OCI-LY1 (cell line): ENCODE results near the gene CCDC154.

Experiments used
- H2AFZ ChIP-seq: fragments of 200-600 bp; sonication (generic), shearing (Covaris generic); 2 replicates; pipeline ENCODE4 v1.6.0; 2014; ENCODE audit warnings: antibody characterized with exemption, mild to moderate bottlenecking, low read length
- H3F3A ChIP-seq: fragments of 200-600 bp; sonication (generic), shearing (Covaris generic); 2 replicates; pipeline ENCODE4 v1.6.0; 2014; ENCODE audit warnings: mild to moderate bottlenecking, antibody characterized with exemption, low read length, moderate library complexity; ENCODE audit not compliant: insufficient read depth
- H3K27ac ChIP-seq: fragments of 200-600 bp; sonication (generic); 2 replicates; pipeline ENCODE4 v1.5.1; 2014; ENCODE audit warnings: low read length, mixed run types, mild to moderate bottlenecking, low read depth; ENCODE audit not compliant: poor library complexity, severe bottlenecking
- H3K27me3 ChIP-seq: fragments of 200-600 bp; sonication (generic); 2 replicates; pipeline ENCODE4 v1.6.0; 2014; ENCODE audit warnings: antibody characterized with exemption, mild to moderate bottlenecking, low read length, moderate library complexity; ENCODE audit not compliant: insufficient read depth
- H3K36me3 ChIP-seq: fragments of 200-600 bp; sonication (generic); 2 replicates; pipeline ENCODE4 v1.6.1; 2014; ENCODE audit warnings: mild to moderate bottlenecking, antibody characterized with exemption, low read length, moderate library complexity, mixed read lengths; ENCODE audit not compliant: insufficient read depth
- H3K4me1 ChIP-seq: fragments of 200-600 bp; sonication (generic); 2 replicates; pipeline ENCODE4 v1.5.1; 2014; ENCODE audit warnings: mild to moderate bottlenecking, low read length, moderate library complexity; ENCODE audit not compliant: insufficient read depth, severe bottlenecking
- H3K4me2 ChIP-seq: fragments of 200-600 bp; sonication (generic), shearing (Covaris generic); 2 replicates; pipeline ENCODE4 v1.6.1; 2014; ENCODE audit warnings: low read length
- H3K4me3 ChIP-seq: fragments of 200-600 bp; sonication (generic); 2 replicates; pipeline ENCODE4 v1.5.1; 2014; ENCODE audit warnings: low read length, low read depth, mild to moderate bottlenecking, mixed read lengths; ENCODE audit not compliant: poor library complexity, severe bottlenecking
- H3K79me2 ChIP-seq: fragments of 200-600 bp; shearing (Covaris generic); 2 replicates; pipeline ENCODE4 v1.6.1; 2016; ENCODE audit warnings: mixed run types, low read length, mixed read lengths; ENCODE audit not compliant: insufficient read depth
- H3K9ac ChIP-seq: fragments of 200-600 bp; sonication (generic), shearing (Covaris generic); 2 replicates; pipeline ENCODE4 v1.6.1; 2014; ENCODE audit warnings: mild to moderate bottlenecking, low read length, mixed read lengths
- H3K9me2 ChIP-seq: fragments of 200-600 bp; sonication (generic), shearing (Covaris generic); 2 replicates; pipeline ENCODE4 v1.6.1; 2014; ENCODE audit warnings: low read depth, mild to moderate bottlenecking, low read length, mixed read lengths
- H3K9me3 ChIP-seq: fragments of 200-600 bp; shearing (Covaris generic); 2 replicates; pipeline ENCODE4 v1.6.1; 2014; ENCODE audit warnings: low read length, mixed read lengths
- H4K20me1 ChIP-seq: fragments of 200-600 bp; sonication (generic), shearing (Covaris generic); 2 replicates; pipeline ENCODE4 v1.6.0; 2016; ENCODE audit warnings: mild to moderate bottlenecking, low read length; ENCODE audit not compliant: insufficient read depth
- CTCF ChIP-seq: fragments of 200-600 bp; sonication (generic), shearing (Covaris generic); IDR thresholded peaks from 2 replicates; pipeline ENCODE4 v1.5.1; 2017; ENCODE audit warnings: mild to moderate bottlenecking, antibody characterized with exemption, low read length, moderate library complexity, mixed read lengths
- EZH2 ChIP-seq: fragments of 200-600 bp; sonication (generic), shearing (Covaris generic); IDR thresholded peaks from 2 replicates; pipeline ENCODE4 v1.8.0; 2017; ENCODE audit warnings: borderline replicate concordance, mixed run types, mild to moderate bottlenecking, antibody characterized with exemption, low read length, moderate library complexity, mixed read lengths

The CCDC154 gene

GRCh38 chr16:1429012-1429411 lies 15.3 kb downstream of the CCDC154 start:
- Histone ChIP-seq H3K79me2 (no peaks in the 10 kb centered on the region), H3K36me3 (no peaks in the 10 kb centered on the region), H3K4me2 (no peak overlapping the region), H3K9me3 (no peaks in the 10 kb centered on the region), H3K4me1 (no peaks in the 10 kb centered on the region), H3K4me3 (no peak overlapping the region), H3K9me2 (no peaks in the 10 kb centered on the region), H3F3A (no peaks in the 10 kb centered on the region), H3K9ac (no peak overlapping the region), H3K27me3 (peaks cover 17% of the 10 kb centered on the region), H2AFZ (no peak overlapping the region), H3K27ac (no peak overlapping the region), H4K20me1 (no peaks in the 10 kb centered on the region)
- no peak for TF ChIP-seq EZH2
- TF ChIP-seq CTCF = no peak

GRCh38 chr16:1428511-1428910 lies 15.8 kb downstream of the CCDC154 start:
- Histone ChIP-seq H3K4me3 (no peak overlapping the region), H3K79me2 (no peaks in the 10 kb centered on the region), H3K4me1 (no peaks in the 10 kb centered on the region), H3K4me2 (no peak overlapping the region), H4K20me1 (no peaks in the 10 kb centered on the region), H3F3A (no peaks in the 10 kb centered on the region), H2AFZ (no peak overlapping the region), H3K27ac (no peak overlapping the region), H3K27me3 (peaks cover 17% of the 10 kb centered on the region), H3K36me3 (no peaks in the 10 kb centered on the region), H3K9me2 (no peaks in the 10 kb centered on the region), H3K9ac (no peak overlapping the region), H3K9me3 (no peaks in the 10 kb centered on the region)
- TF ChIP-seq EZH2 (no peak), CTCF (peak; percentile 31)

GRCh38 chr16:1427473-1428461 lies 16.6 kb downstream of the CCDC154 start:
- no peak overlapping the region for H3K4me3 ChIP-seq
- no peaks in the 10 kb centered on the region for H4K20me1 ChIP-seq
- TF ChIP-seq CTCF (no peak), EZH2 (no peak)
- no peaks in the 10 kb centered on the region for H3K4me1 ChIP-seq
- H3K27me3 ChIP-seq = peaks cover 17% of the 10 kb centered on the region
- H3K36me3 ChIP-seq = no peaks in the 10 kb centered on the region; the same call in 1 of the 2 replicates
- H3F3A ChIP-seq = no peaks in the 10 kb centered on the region
- no peak overlapping the region for H2AFZ ChIP-seq
- H3K9me2 ChIP-seq = no peaks in the 10 kb centered on the region
- H3K9ac ChIP-seq = no peak overlapping the region
- no peak overlapping the region for H3K27ac ChIP-seq
- H3K79me2 ChIP-seq = no peaks in the 10 kb centered on the region
- no peak overlapping the region for H3K4me2 ChIP-seq
- H3K9me3 ChIP-seq = no peaks in the 10 kb centered on the region
